ENCODE data around the gene PRDX1.
"Not testable (repeated sequence)": the region's sequence is repeated elsewhere in the genome, so short reads cannot be mapped to it uniquely, and the experiment has no call there.

The PRDX1 gene

GRCh38 chr1:45535988-45536766 is 14.5 kb upstream of the PRDX1 start:
- no peak for DNase-seq (ENCODE audit: low spot score)

- DNase-seq (ENCODE audit: low spot score): no peak
Observed at GRCh38 chr1:45531873-45532272, 10.2 kb upstream of the PRDX1 start.

- no peak for DNase-seq (ENCODE audit: low spot score)
Observed at GRCh38 chr1:45530632-45531135, 9.0 kb upstream of the PRDX1 start.

GRCh38 chr1:45526135-45526644 is 4.5 kb upstream of the PRDX1 start:
- DNase-seq (ENCODE audit: low spot score): no peak

- not testable (repeated sequence) for DNase-seq (ENCODE audit: low spot score)
Observed at GRCh38 chr1:45523975-45524374, 2.3 kb upstream of the PRDX1 start.

- not testable (repeated sequence) for DNase-seq (ENCODE audit: low spot score)
Observed at GRCh38 chr1:45523516-45523915, 1.8 kb upstream of the PRDX1 start.

GRCh38 chr1:45522324-45523104 is 830 bp upstream of the PRDX1 start:
- no peak for DNase-seq (ENCODE audit: low spot score)

GRCh38 chr1:45519774-45520173 is 1.9 kb downstream of the PRDX1 start:
- DNase-seq (ENCODE audit: low spot score): not testable (repeated sequence)

GRCh38 chr1:45518910-45519309 is 2.8 kb downstream of the PRDX1 start:
- no peak for DNase-seq (ENCODE audit: low spot score)

GRCh38 chr1:45518366-45518765 is 3.3 kb downstream of the PRDX1 start:
- not testable (repeated sequence) for DNase-seq (ENCODE audit: low spot score)

GRCh38 chr1:45516465-45516864 is 5.2 kb downstream of the PRDX1 start:
- no peak for DNase-seq (ENCODE audit: low spot score)

GRCh38 chr1:45516036-45516435 is 5.6 kb downstream of the PRDX1 start:
- no peak for DNase-seq (ENCODE audit: low spot score)

GRCh38 chr1:45513532-45514260 is 8.0 kb downstream of the PRDX1 start:
- not testable (repeated sequence) for DNase-seq (ENCODE audit: low spot score)

- peak; percentile 52 for DNase-seq (ENCODE audit: low spot score)
Observed at GRCh38 chr1:45512641-45513054, 9.0 kb downstream of the PRDX1 start.

- no peak for DNase-seq (ENCODE audit: low spot score)
Observed at GRCh38 chr1:45510972-45511527, 10.6 kb downstream of the PRDX1 start.

GRCh38 chr1:45510036-45510971 is 11.4 kb downstream of the PRDX1 start:
- DNase-seq (ENCODE audit: low spot score): no peak

- DNase-seq (ENCODE audit: low spot score): no peak
Observed at GRCh38 chr1:45508295-45509151, 13.2 kb downstream of the PRDX1 start.

GRCh38 chr1:45507893-45508292 is 13.8 kb downstream of the PRDX1 start:
- DNase-seq (ENCODE audit: low spot score): no peak

- no peak for DNase-seq (ENCODE audit: low spot score)
Observed at GRCh38 chr1:45507195-45507594, 14.5 kb downstream of the PRDX1 start.

All from CD4-positive, alpha-beta T cell treated with Interleukin-6 at 100 ng/mL for 8 hours (primary cell).